Keratinocyte (primary cell): Measurements from ENCODE around the gene MYBPC1. TPM values are rescaled to one million over a fixed set of nuclear protein-coding genes. Genes with fewer than 3 reads are reported as not detected.
"Not testable (repeated sequence)": the region's sequence is repeated elsewhere in the genome, so short reads cannot be mapped to it uniquely, and the experiment has no call there.

ENCODE experiments used
- DNase-seq: peaks from one replicate; pipeline ENCODE4 v3.0.0-alpha.2; 2011; ENCODE audit warnings: low read depth, missing footprints, low spot score
- FAIRE-seq: peaks from 2 replicates; lab custom pipeline; 2011; peaks lifted over from hg19 to GRCh38; lab: Jason Lieb, UNC
- H2AFZ ChIP-seq: 2 replicates; pipeline ENCODE4 v1.6.0; 2012; ENCODE audit warnings: low read length, control low read depth, inconsistent platforms; ENCODE audit not compliant: control insufficient read depth
- H3K27ac ChIP-seq: 2 replicates; pipeline ENCODE4 v1.5.1; 2011; ENCODE audit warnings: low read length; ENCODE audit not compliant: control insufficient read depth, insufficient read depth
- H3K27me3 ChIP-seq: 3 replicates; pipeline ENCODE4 v1.6.0; 2011; ENCODE audit warnings: low read length; ENCODE audit not compliant: control insufficient read depth, insufficient read depth; ENCODE audit errors: extremely low read depth
- H3K36me3 ChIP-seq, 2 experiments: 2 replicates in 1 of 2; 3 replicates in 1 of 2; pipeline ENCODE4 v1.5.1; 2011; ENCODE audit warnings: low read length in 2 of 2, mild to moderate bottlenecking in 1 of 2; ENCODE audit not compliant: control insufficient read depth in 2 of 2, insufficient read depth in 2 of 2; ENCODE audit errors: extremely low read depth in 1 of 2
- H3K4me1 ChIP-seq: 3 replicates; pipeline ENCODE4 v1.5.1; 2011; ENCODE audit warnings: low read length; ENCODE audit not compliant: control insufficient read depth, insufficient read depth; ENCODE audit errors: extremely low read depth
- H3K4me2 ChIP-seq: 3 replicates; pipeline ENCODE4 v1.6.0; 2011; ENCODE audit warnings: low read depth, low read length; ENCODE audit not compliant: control insufficient read depth, insufficient read depth; ENCODE audit errors: extremely low read depth
- H3K4me3 ChIP-seq, 3 experiments: fragments of 200-600 bp in 1 of 3; sonication (generic) in 1 of 3; 2 replicates in 2 of 3; 3 replicates in 1 of 3; pipeline ENCODE4 v1.5.1; 2011 to 2016; ENCODE audit warnings: low read length in 3 of 3, mild to moderate bottlenecking in 3 of 3, control low read depth in 2 of 3, inconsistent platforms in 1 of 3, low read depth in 1 of 3, mixed read lengths in 1 of 3, mixed run types in 1 of 3, moderate library complexity in 1 of 3; ENCODE audit not compliant: control insufficient read depth in 2 of 3, insufficient read depth in 2 of 3; ENCODE audit errors: extremely low read depth in 1 of 3
- H3K79me2 ChIP-seq: 2 replicates; pipeline ENCODE4 v1.6.0; 2012; ENCODE audit warnings: low read length; ENCODE audit not compliant: control insufficient read depth, insufficient read depth
- H3K9ac ChIP-seq: 3 replicates; pipeline ENCODE4 v1.6.0; 2011; ENCODE audit warnings: low read length; ENCODE audit not compliant: control insufficient read depth, insufficient read depth; ENCODE audit errors: extremely low read depth
- H3K9me1 ChIP-seq: 3 replicates; pipeline ENCODE4 v1.6.0; 2011; ENCODE audit warnings: low read length; ENCODE audit not compliant: control insufficient read depth, insufficient read depth; ENCODE audit errors: extremely low read depth
- H3K9me3 ChIP-seq: 2 replicates; pipeline ENCODE4 v1.5.1; 2012; ENCODE audit warnings: low read depth, low read length; ENCODE audit not compliant: control insufficient read depth
- H4K20me1 ChIP-seq: 3 replicates; pipeline ENCODE4 v1.6.0; 2011; ENCODE audit warnings: low read length; ENCODE audit not compliant: control insufficient read depth, insufficient read depth; ENCODE audit errors: extremely low read depth
- CTCF ChIP-seq, 3 experiments: IDR thresholded peaks in 1 of 3; conservative IDR thresholded peaks in 1 of 3; optimal IDR thresholded peaks in 1 of 3; 2 replicates in 2 of 3; 3 replicates in 1 of 3; pipeline versions ENCODE3 to v1.5.1; 2011; ENCODE audit warnings: low read length in 3 of 3, mild to moderate bottlenecking in 3 of 3, moderate library complexity in 2 of 3, control low read depth in 1 of 3, inconsistent platforms in 1 of 3; ENCODE audit not compliant: insufficient read depth in 2 of 3; ENCODE audit errors: extremely low read depth in 1 of 3
- EZH2 ChIP-seq: IDR thresholded peaks from one replicate; pipeline ENCODE4 v1.6.1; 2012; ENCODE audit warnings: inconsistent platforms, mild to moderate bottlenecking, low read length, moderate library complexity
- dilution Hi-C: fragments of 300-500 bp; cut with MboI; formaldehyde crosslinking; loops from one replicate; pipeline ENCODE4 v1.7.0; 2020; ENCODE audit warnings: low sequenced_read_pairs; ENCODE audit not compliant: extremely low pct_ligation_motif_present
- polyA plus RNA-seq, 5 experiments: library from polyadenylated mRNA; depleted of rRNA in 3 of 5; stranded (reverse) in 3 of 5; stranded (forward) in 1 of 5; unstranded in 1 of 5; fragments of >200 nt; gene quantifications; 1 replicate in 1 of 5; 2 replicates in 3 of 5; 3 replicates in 1 of 5; pipeline versions ENCODE4 v1.2.1 to v1.2.3, GENCODE V29; 2011 to 2012; ENCODE audit warnings: missing spikeins in 2 of 5, low read depth in 1 of 5, low replicate concordance in 1 of 5

MYBPC1 gene
- polyA plus RNA-seq, 1 donor (not counting 4 experiments of a cell fraction or from before 2014, with no cell fraction given), result not detected

DNA sequence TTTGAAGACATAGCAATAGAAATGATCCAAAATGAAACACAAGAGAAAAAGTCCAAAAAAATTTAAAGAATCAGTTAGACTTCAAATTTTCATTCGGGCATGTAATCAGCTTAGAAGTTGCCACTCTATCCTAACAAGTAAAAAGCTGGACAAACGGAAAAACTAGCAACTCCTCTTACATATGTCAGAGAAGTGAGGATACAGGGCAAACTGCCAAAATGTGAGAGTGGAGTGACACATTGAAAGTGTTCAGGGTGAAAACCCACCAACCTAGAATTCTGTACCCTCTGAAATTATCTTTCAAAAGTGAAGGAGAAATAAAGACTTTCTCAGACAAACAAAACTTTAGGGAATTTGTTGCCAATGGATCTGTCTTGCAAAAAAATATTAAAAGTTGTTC, 60.6 kb downstream of the MYBPC1 start:
- no peak overlapping the region for H2AFZ ChIP-seq
- H3K79me2 ChIP-seq, result no peaks in the 10 kb centered on the region
- H4K20me1 ChIP-seq, result no peaks in the 10 kb centered on the region
- H3K9ac ChIP-seq, result no peak overlapping the region
- H3K9me1 ChIP-seq, result no peaks in the 10 kb centered on the region
- no peaks in the 10 kb centered on the region for H3K36me3 ChIP-seq
- no peaks in the 10 kb centered on the region for H3K9me3 ChIP-seq
- H3K4me3 ChIP-seq, result no peak overlapping the region
- no peak overlapping the region for H3K27ac ChIP-seq
- TF ChIP-seq EZH2 (no peak), CTCF (optimal IDR thresholded peaks at IDR 0.05 in 1 of 3, IDR thresholded peaks at IDR 0.05 in 1 of 3, conservative IDR thresholded peaks at IDR 0.05 in 1 of 3; ENCODE audit: extremely low read depth in 1 of 3, insufficient read depth in 2 of 3, low read length in 3 of 3) (no peak)
- H3K4me2 ChIP-seq, result no peak overlapping the region
- no peaks in the 10 kb centered on the region for H3K4me1 ChIP-seq
- dilution Hi-C loops, result no loop called here
- no peaks in the 10 kb centered on the region for H3K27me3 ChIP-seq
- DNase-seq, result no peak
- FAIRE-seq, result no peak

DNA sequence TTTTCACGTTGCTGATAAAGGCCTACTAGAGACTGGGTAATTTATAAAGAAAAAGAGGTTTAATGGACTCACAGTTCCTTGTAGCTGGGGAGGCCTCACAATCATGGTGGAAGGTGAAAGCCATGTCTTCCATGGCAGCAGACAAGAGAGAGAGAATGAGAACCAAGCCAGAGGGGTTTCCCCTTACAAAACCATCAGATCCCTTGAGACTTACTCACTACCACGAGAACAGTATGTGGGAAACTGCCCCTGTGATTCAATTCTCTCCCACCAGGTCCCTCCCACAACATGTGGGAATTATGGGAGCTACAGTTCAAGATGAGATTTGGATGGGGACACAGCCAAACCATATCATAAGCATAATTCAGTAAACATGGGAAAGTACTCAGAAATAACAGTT, 65.9 kb downstream of the MYBPC1 start:
- dilution Hi-C loops, H3K9me3 ChIP-seq, H3K79me2 ChIP-seq, H3K4me1 ChIP-seq, H3K27ac ChIP-seq, H3K36me3 ChIP-seq, H3K4me2 ChIP-seq, H3K4me3 ChIP-seq, H3K9me1 ChIP-seq, H4K20me1 ChIP-seq, H3K9ac ChIP-seq, DNase-seq, H3K27me3 ChIP-seq, FAIRE-seq, H2AFZ ChIP-seq: not testable (repeated sequence)

DNA sequence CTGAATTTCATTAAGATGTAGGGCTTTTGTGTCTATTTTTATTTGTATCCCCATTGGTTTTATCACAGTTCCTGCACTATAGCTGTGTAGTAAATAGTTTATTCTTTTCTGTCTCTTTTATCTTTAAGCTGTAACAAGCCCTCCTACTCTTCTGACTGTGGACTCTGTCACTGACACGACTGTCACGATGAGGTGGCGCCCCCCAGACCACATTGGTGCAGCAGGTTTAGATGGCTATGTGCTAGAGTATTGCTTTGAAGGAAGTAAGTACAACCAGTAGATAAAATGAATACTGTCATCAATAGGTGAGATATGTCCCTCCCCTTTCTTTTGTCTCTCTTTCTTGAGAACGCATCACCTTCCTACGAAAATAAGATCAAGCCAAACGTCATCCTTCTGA, 68.5 kb downstream of the MYBPC1 start:
- FAIRE-seq (no peak), DNase-seq (no peak)
- Histone ChIP-seq H3K9ac (no peak overlapping the region), H3K36me3 (no peaks in the 10 kb centered on the region), H2AFZ (no peak overlapping the region), H3K27ac (no peak overlapping the region), H3K9me3 (no peaks in the 10 kb centered on the region), H3K4me1 (no peaks in the 10 kb centered on the region), H3K79me2 (no peaks in the 10 kb centered on the region), H3K9me1 (no peaks in the 10 kb centered on the region), H3K27me3 (no peaks in the 10 kb centered on the region), H4K20me1 (no peaks in the 10 kb centered on the region), H3K4me3 (no peak overlapping the region), H3K4me2 (no peak overlapping the region)
- dilution Hi-C loops, result no loop called here
- TF ChIP-seq CTCF (optimal IDR thresholded peaks at IDR 0.05 in 1 of 3, IDR thresholded peaks at IDR 0.05 in 1 of 3, conservative IDR thresholded peaks at IDR 0.05 in 1 of 3; ENCODE audit: extremely low read depth in 1 of 3, insufficient read depth in 2 of 3, low read length in 3 of 3), result no peak
- TF ChIP-seq EZH2, result no peak
